Skeletal muscle satellite cell (primary cell): ENCODE data around the gene FAP.

Experiments used
- H3K27me3 ChIP-seq: 2 replicates; pipeline ENCODE4 v1.7.0; 2013; ENCODE audit warnings: low read length; ENCODE audit not compliant: control insufficient read depth, insufficient read depth
- H3K36me3 ChIP-seq: 2 replicates; pipeline ENCODE4 v1.7.0; 2013; ENCODE audit warnings: mild to moderate bottlenecking, control low read depth, low read length; ENCODE audit not compliant: insufficient read depth
- H3K4me1 ChIP-seq: 2 replicates; pipeline ENCODE4 v1.7.0; 2013; ENCODE audit warnings: low read length; ENCODE audit not compliant: control insufficient read depth, insufficient read depth
- H3K4me2 ChIP-seq: 2 replicates; pipeline ENCODE4 v1.7.0; 2013; ENCODE audit warnings: mild to moderate bottlenecking, low read length
- H3K4me3 ChIP-seq: 2 replicates; pipeline ENCODE4 v1.7.0; 2013; ENCODE audit warnings: low read length
- H3K9ac ChIP-seq: 2 replicates; pipeline ENCODE4 v1.7.0; 2013; ENCODE audit warnings: mild to moderate bottlenecking, low read depth, low read length, moderate library complexity
- H3K9me3 ChIP-seq: replicated peaks from 2 replicates; pipeline ENCODE4 v1.7.0; 2013; ENCODE audit warnings: mild to moderate bottlenecking, control low read depth, low read length

FAP gene

GRCh38 chr2:162212366-162212765, 30.9 kb downstream of the FAP start:
- H3K36me3 ChIP-seq: peaks cover 76% of the 10 kb centered on the region
- no peaks in the 10 kb centered on the region for H3K27me3 ChIP-seq
- H3K4me1 ChIP-seq: peaks cover 35% of the 10 kb centered on the region
- H3K4me2 ChIP-seq: no peak overlapping the region
- peak overlapping the region; percentile 14 for H3K9ac ChIP-seq
- no peak overlapping the region for H3K4me3 ChIP-seq
- H3K9me3 ChIP-seq: no peaks in the 10 kb centered on the region

GRCh38 chr2:162211732-162212131, 31.5 kb downstream of the FAP start:
- Histone ChIP-seq H3K4me3 (no peak overlapping the region), H3K9ac (peak overlapping the region; percentile 14), H3K9me3 (no peaks in the 10 kb centered on the region), H3K27me3 (no peaks in the 10 kb centered on the region), H3K4me1 (peaks cover 35% of the 10 kb centered on the region), H3K36me3 (peaks cover 70% of the 10 kb centered on the region), H3K4me2 (no peak overlapping the region)

GRCh38 chr2:162210385-162210784, 32.9 kb downstream of the FAP start:
- H3K9me3 ChIP-seq: no peaks in the 10 kb centered on the region
- H3K4me2 ChIP-seq: peak overlapping the region; percentile 41
- peaks cover 67% of the 10 kb centered on the region for H3K36me3 ChIP-seq

GRCh38 chr2:162202203-162202602, 41.0 kb downstream of the FAP start:
- Histone ChIP-seq H3K4me1 (peaks cover 15% of the 10 kb centered on the region), H3K9me3 (no peaks in the 10 kb centered on the region)

More at GRCh38 chr2:162210385-162210784, 32.9 kb downstream of the FAP start:
- H3K4me3 ChIP-seq: no peak overlapping the region
- peaks cover 35% of the 10 kb centered on the region for H3K4me1 ChIP-seq
- H3K27me3 ChIP-seq: no peaks in the 10 kb centered on the region
- no peak overlapping the region for H3K9ac ChIP-seq

GRCh38 chr2:162200636-162201035, 42.6 kb downstream of the FAP start:
- Histone ChIP-seq H3K4me3 (no peak overlapping the region), H3K36me3 (peaks cover 86% of the 10 kb centered on the region), H3K4me1 (peaks cover 31% of the 10 kb centered on the region), H3K27me3 (no peaks in the 10 kb centered on the region), H3K4me2 (no peak overlapping the region), H3K9ac (no peak overlapping the region), H3K9me3 (no peaks in the 10 kb centered on the region)

More at GRCh38 chr2:162202203-162202602, 41.0 kb downstream of the FAP start:
- Histone ChIP-seq H3K27me3 (no peaks in the 10 kb centered on the region), H3K36me3 (peaks cover 83% of the 10 kb centered on the region), H3K9ac (no peak overlapping the region), H3K4me3 (no peak overlapping the region), H3K4me2 (no peak overlapping the region)

- Histone ChIP-seq H3K4me3 (no peak overlapping the region), H3K9ac (no peak overlapping the region), H3K4me1 (peaks cover 33% of the 10 kb centered on the region), H3K36me3 (peaks cover 90% of the 10 kb centered on the region), H3K4me2 (no peak overlapping the region), H3K27me3 (no peaks in the 10 kb centered on the region), H3K9me3 (no peaks in the 10 kb centered on the region)
These were observed 43.3 kb downstream of the FAP start for GRCh38 chr2:162199913-162200312.

GRCh38 chr2:162198239-162198638, 45.0 kb downstream of the FAP start:
- H3K9me3 ChIP-seq: no peaks in the 10 kb centered on the region
- peaks cover 35% of the 10 kb centered on the region for H3K4me1 ChIP-seq
- no peak overlapping the region for H3K4me2 ChIP-seq
- H3K36me3 ChIP-seq: peaks cover 90% of the 10 kb centered on the region
- no peak overlapping the region for H3K4me3 ChIP-seq
- H3K9ac ChIP-seq: no peak overlapping the region
- H3K27me3 ChIP-seq: no peaks in the 10 kb centered on the region

GRCh38 chr2:162197069-162197825, 46.0 kb downstream of the FAP start:
- H3K4me1 ChIP-seq: peaks cover 35% of the 10 kb centered on the region
- H3K4me2 ChIP-seq: peak overlapping the region; percentile 51
- no peaks in the 10 kb centered on the region for H3K9me3 ChIP-seq
- H3K36me3 ChIP-seq: peaks cover 91% of the 10 kb centered on the region
- peak overlapping the region; percentile 13 for H3K4me3 ChIP-seq
- no peaks in the 10 kb centered on the region for H3K27me3 ChIP-seq
- no peak overlapping the region for H3K9ac ChIP-seq

GRCh38 chr2:162196638-162197037, 46.6 kb downstream of the FAP start:
- H3K4me2 ChIP-seq: peak overlapping the region; percentile 51
- H3K9me3 ChIP-seq: no peaks in the 10 kb centered on the region
- H3K4me1 ChIP-seq: peaks cover 35% of the 10 kb centered on the region
- H3K27me3 ChIP-seq: no peaks in the 10 kb centered on the region
- no peak overlapping the region for H3K9ac ChIP-seq
- peaks cover 88% of the 10 kb centered on the region for H3K36me3 ChIP-seq
- no peak overlapping the region for H3K4me3 ChIP-seq

- Histone ChIP-seq H3K27me3 (no peaks in the 10 kb centered on the region), H3K9me3 (no peaks in the 10 kb centered on the region), H3K36me3 (peaks cover 60% of the 10 kb centered on the region), H3K4me3 (no peak overlapping the region), H3K4me1 (no peaks in the 10 kb centered on the region), H3K4me2 (no peak overlapping the region), H3K9ac (no peak overlapping the region)
These were observed 54.8 kb downstream of the FAP start for GRCh38 chr2:162188451-162188850.

- no peaks in the 10 kb centered on the region for H3K9me3 ChIP-seq
- H3K27me3 ChIP-seq: no peaks in the 10 kb centered on the region
- H3K4me2 ChIP-seq: no peak overlapping the region
- H3K4me1 ChIP-seq: no peaks in the 10 kb centered on the region
- peaks cover 63% of the 10 kb centered on the region for H3K36me3 ChIP-seq
- no peak overlapping the region for H3K4me3 ChIP-seq
- H3K9ac ChIP-seq: no peak overlapping the region
These were observed 57.6 kb downstream of the FAP start for GRCh38 chr2:162185541-162186232.
